IMR-90 (cell line): ENCODE measurements around the gene IL16. TPM values are rescaled to one million over a fixed set of nuclear protein-coding genes. Genes with fewer than 3 reads are reported as not detected.

Experiments used
- ATAC-seq: fragments of 200-7000 bp; cut with Tn5 transposase; 2 replicates; pipeline ENCODE4 v1.9.1; 2020; ENCODE audit warnings: low read depth, mild to moderate bottlenecking, moderate library complexity
- BruUV-seq: library from RNA; stranded (reverse); fragments of 400-500 nt; replicated peaks from 2 replicates; lab custom pipeline; 2021; lab: Mats Ljungman, UMichigan
- CTCF ChIA-PET: fragments of 300-600 bp; formaldehyde crosslinking; extraction: SDS; loops from one replicate; lab custom pipeline; 2021; ENCODE audit warnings: antibody characterized with exemption; lab: Yijun Ruan, JAX
- POLR2A ChIA-PET: fragments of 300-600 bp; sonication (Branson Sonifier 250); formaldehyde crosslinking; loops from one replicate; lab custom pipeline; 2022; ENCODE audit warnings: antibody characterized with exemption; ENCODE audit not compliant: unreplicated experiment; lab: Charles Lee
- DNase-seq: peaks from one replicate; pipeline ENCODE4 v3.0.0; 2013
- H2AFZ ChIP-seq: replicated peaks from 2 replicates; pipeline ENCODE3; 2013; ENCODE audit warnings: low read length, mild to moderate bottlenecking; ENCODE audit not compliant: poor library complexity
- H2AK5ac ChIP-seq: 2 replicates; pipeline ENCODE4 v1.6.1; 2013; ENCODE audit warnings: low read depth, low read length, inconsistent platforms
- H2AK9ac ChIP-seq: replicated peaks from 2 replicates; pipeline ENCODE3; 2013; ENCODE audit warnings: mild to moderate bottlenecking, low read depth, low read length, moderate library complexity; ENCODE audit not compliant: poor library complexity
- H2BK120ac ChIP-seq: 2 replicates; pipeline ENCODE4 v1.6.1; 2013; ENCODE audit warnings: low read depth, low read length, inconsistent platforms
- H2BK15ac ChIP-seq: 3 replicates; pipeline ENCODE4 v1.6.1; 2013; ENCODE audit warnings: low read depth, low read length, inconsistent platforms
- H2BK20ac ChIP-seq: 2 replicates; pipeline ENCODE4 v1.6.1; 2013; ENCODE audit warnings: low read depth, mild to moderate bottlenecking, inconsistent platforms, low read length, moderate library complexity
- H2BK5ac ChIP-seq: 2 replicates; pipeline ENCODE4 v1.6.1; 2013; ENCODE audit warnings: mild to moderate bottlenecking, low read depth, low read length, inconsistent platforms; ENCODE audit not compliant: poor library complexity, severe bottlenecking
- H3K14ac ChIP-seq: replicated peaks from 2 replicates; pipeline ENCODE4 v1.6.1; 2013; ENCODE audit warnings: low read depth, low read length, inconsistent platforms
- H3K18ac ChIP-seq: 2 replicates; pipeline ENCODE4 v1.6.1; 2013; ENCODE audit warnings: low read depth, low read length, control low read depth
- H3K23ac ChIP-seq: 2 replicates; pipeline ENCODE4 v1.6.1; 2013; ENCODE audit warnings: low read depth, low read length, inconsistent platforms
- H3K27ac ChIP-seq: 2 replicates; pipeline ENCODE4 v1.5.1; 2013; ENCODE audit warnings: mild to moderate bottlenecking, control low read depth, low read length; ENCODE audit not compliant: insufficient read depth
- H3K27me3 ChIP-seq: 2 replicates; pipeline ENCODE4 v1.6.1; 2013; ENCODE audit warnings: low read length; ENCODE audit not compliant: control insufficient read depth, insufficient read depth
- H3K36me3 ChIP-seq: 2 replicates; pipeline ENCODE4 v1.6.1; 2013; ENCODE audit warnings: low read length, mixed read lengths; ENCODE audit not compliant: control insufficient read depth, insufficient read depth
- H3K4ac ChIP-seq: 2 replicates; pipeline ENCODE4 v1.6.1; 2013; ENCODE audit warnings: low read depth, low read length, inconsistent platforms
- H3K4me1 ChIP-seq: 2 replicates; pipeline ENCODE4 v1.6.1; 2013; ENCODE audit warnings: low read length, mixed read lengths; ENCODE audit not compliant: control insufficient read depth, insufficient read depth
- H3K4me2 ChIP-seq: 2 replicates; pipeline ENCODE4 v1.6.1; 2013; ENCODE audit warnings: low read depth, mild to moderate bottlenecking, control low read depth, low read length, moderate library complexity
- H3K4me3 ChIP-seq: 2 replicates; pipeline ENCODE4 v1.5.1; 2013; ENCODE audit warnings: low read depth, mild to moderate bottlenecking, control low read depth, low read length, moderate library complexity; ENCODE audit not compliant: insufficient read depth
- H3K56ac ChIP-seq: 2 replicates; pipeline ENCODE4 v1.6.1; 2013; ENCODE audit warnings: low read length, inconsistent platforms; ENCODE audit not compliant: insufficient read depth; ENCODE audit errors: extremely low read depth
- H3K79me1 ChIP-seq, 2 experiments: 2 replicates each; pipeline ENCODE4 v1.6.1; 2013; ENCODE audit warnings: low read length in 2 of 2, inconsistent platforms in 1 of 2, low read depth in 1 of 2
- H3K9ac ChIP-seq: 2 replicates; pipeline ENCODE4 v1.6.1; 2013; ENCODE audit warnings: low read depth, low read length, control low read depth
- H3K9me1 ChIP-seq: 2 replicates; pipeline ENCODE4 v1.6.1; 2013; ENCODE audit warnings: low read length, inconsistent platforms; ENCODE audit not compliant: insufficient read depth
- H3K9me3 ChIP-seq: 2 replicates; pipeline ENCODE4 v1.6.1; 2013; ENCODE audit warnings: low read length; ENCODE audit not compliant: control insufficient read depth, insufficient read depth
- H4K20me1 ChIP-seq: 2 replicates; pipeline ENCODE4 v1.6.1; 2013; ENCODE audit warnings: low read length, inconsistent platforms; ENCODE audit not compliant: insufficient read depth
- H4K5ac ChIP-seq: 2 replicates; pipeline ENCODE4 v1.6.1; 2013; ENCODE audit warnings: mild to moderate bottlenecking, low read depth, low read length, control low read depth
- H4K8ac ChIP-seq, 2 experiments: 2 replicates each; pipeline ENCODE4 v1.6.1; 2013; ENCODE audit warnings: low read depth in 2 of 2, low read length in 2 of 2, control low read depth in 1 of 2, inconsistent platforms in 1 of 2
- H4K91ac ChIP-seq: 2 replicates; pipeline ENCODE4 v1.6.1; 2013; ENCODE audit warnings: low read depth, low read length, inconsistent platforms; ENCODE audit not compliant: insufficient read depth
- BHLHE40 ChIP-seq: fragments of 150-350 bp; IDR thresholded peaks from 2 replicates; pipeline ENCODE4 v1.6.1; 2016; ENCODE audit warnings: mild to moderate bottlenecking, low read depth, low read length
- CEBPB ChIP-seq: IDR thresholded peaks from 2 replicates; pipeline ENCODE4 v1.6.1; 2012; ENCODE audit warnings: low read depth, low read length, improper control_type of control experiment
- CHD1 ChIP-seq: IDR thresholded peaks from 2 replicates; pipeline ENCODE4 v1.6.1; 2012; ENCODE audit warnings: low read depth, low read length, improper control_type of control experiment
- ELK1 ChIP-seq: fragments of 150-350 bp; IDR thresholded peaks from 2 replicates; pipeline ENCODE4 v1.6.1; 2016; ENCODE audit warnings: low read depth, mild to moderate bottlenecking, low read length, moderate library complexity, borderline replicate concordance
- FOS ChIP-seq: fragments of 150-350 bp; IDR thresholded peaks from 2 replicates; pipeline ENCODE4 v1.6.1; 2016; ENCODE audit warnings: low read depth, low read length
- MXI1 ChIP-seq: IDR thresholded peaks from 2 replicates; pipeline ENCODE4 v1.6.1; 2012; ENCODE audit warnings: low read depth, mild to moderate bottlenecking, low read length, moderate library complexity, borderline replicate concordance
- NFE2L2 ChIP-seq: fragments of 150-350 bp; IDR thresholded peaks from 2 replicates; pipeline ENCODE4 v1.6.1; 2016; ENCODE audit warnings: low read depth, mild to moderate bottlenecking, low read length
- POLR2A ChIP-seq: IDR thresholded peaks from 2 replicates; pipeline ENCODE4 v1.6.1; 2012; ENCODE audit warnings: mild to moderate bottlenecking, low read depth, low read length
- WGBS, 2 experiments: methylation state at CpG; one replicate each; pipeline versions ENCODE4 v1.1.5 to v1.1.7; 2013; ENCODE audit warnings: missing lambda C conversion rate in 2 of 2; ENCODE audit not compliant: insufficient read length in 1 of 2; ENCODE audit errors: extremely low coverage in 2 of 2; 5-methylcytosine and 5-hydroxymethylcytosine counted together
- dilution Hi-C: fragments of 300-500 bp; cut with HindIII; formaldehyde crosslinking; loops from one replicate; pipeline ENCODE4 v1.14.3; 2018; ENCODE audit warnings: low sequenced_read_pairs; ENCODE audit not compliant: unreplicated experiment
- in situ Hi-C: fragments of 300-500 bp; cut with MboI; formaldehyde crosslinking; loops from 3 replicates; pipeline ENCODE4 v1.14.3; 2019; ENCODE audit warnings: low sequenced_read_pairs, inconsistent platforms, mixed read lengths
- intact Hi-C: fragments of 100-400 bp; cut with micrococcal nuclease; formaldehyde crosslinking; loops from 2 replicates; pipeline ENCODE4 v1.10.0; 2022
- polyA plus RNA-seq, 3 experiments: library from polyadenylated mRNA; depleted of rRNA; stranded (reverse); fragments of >200 nt; gene quantifications; 2 replicates each; pipeline ENCODE4 v1.2.3, GENCODE V29; 2012; ENCODE audit warnings: low replicate concordance in 1 of 3
- total RNA-seq: library from RNA; depleted of rRNA; stranded (reverse); fragments of >200 nt; gene quantifications from 2 replicates; pipeline ENCODE4 v1.2.3, GENCODE V29; 2012
- TF ChIP-seq, protein P1 (sequence below): conservative IDR thresholded peaks from 2 replicates; pipeline ENCODE4 v1.5.1; 2012; ENCODE audit warnings: mild to moderate bottlenecking, low read depth, low read length, improper control_type of control experiment

IL16 gene
- total and polyA plus RNA-seq, 2 of the 4 experiments (the other 2 are of a cell fraction): 0.18 to 0.27 TPM

DNA sequence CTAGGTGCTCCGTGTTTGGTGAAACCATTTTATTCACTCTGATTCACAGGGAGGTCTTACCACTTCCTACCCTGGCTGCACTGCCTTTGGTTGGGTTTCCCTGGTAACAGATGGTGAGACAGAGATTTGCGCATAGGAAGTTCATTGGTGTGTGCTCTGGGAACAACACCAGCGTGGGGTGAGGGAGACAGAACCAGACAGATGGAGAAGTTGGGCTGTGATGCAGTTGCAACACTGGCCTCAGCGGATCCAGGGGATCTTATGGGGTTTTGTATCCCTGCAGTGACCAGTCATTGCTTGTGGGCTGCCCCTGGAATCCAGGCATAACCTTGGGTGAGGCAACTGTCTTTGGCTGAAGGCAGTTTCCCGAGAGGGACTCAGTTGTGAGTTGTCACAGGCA lies 12.5 kb upstream of the IL16 start:
- Histone ChIP-seq H3K4me3 (no peak overlapping the region), H3K36me3 (peaks cover 2% of the 10 kb centered on the region; the same call in 1 of the 2 replicates), H3K56ac (no peak overlapping the region), H4K20me1 (no peaks in the 10 kb centered on the region), H3K27me3 (no peaks in the 10 kb centered on the region), H3K18ac (peak overlapping the region; percentile 78), H2AK5ac (peak overlapping the region; percentile 21), H3K9me3 (no peaks in the 10 kb centered on the region), H4K8ac (peak overlapping the region; percentile 23 to 77; a peak in 3 of 4 replicates), H3K4me1 (peaks cover 24% of the 10 kb centered on the region), H3K4ac (peak overlapping the region; percentile 92), H3K27ac (peak overlapping the region; percentile 71; the same call in 1 of the 2 replicates), H3K9ac (no peak overlapping the region), H4K5ac (peak overlapping the region; percentile 69), H2AFZ (peak overlapping the region; percentile 4), H3K9me1 (peaks cover 9% of the 10 kb centered on the region; the same call in 1 of the 2 replicates), H4K91ac (peak overlapping the region; percentile 88), H2AK9ac (no peak overlapping the region), H3K23ac (peak overlapping the region; percentile 39; the same call in 1 of the 2 replicates), H2BK20ac (peak overlapping the region; percentile 87), H2BK120ac (peak overlapping the region; percentile 95), H3K79me1 (peaks cover 0 to 19% of the 10 kb centered on the region in 2 experiments; a peak in 2 of 4 replicates), H3K14ac (peak overlapping the region; percentile 85), H2BK5ac (no peak overlapping the region), H3K4me2 (peak overlapping the region; percentile 97; the same call in 1 of the 2 replicates), H2BK15ac (peak overlapping the region; percentile 63; the same call in 2 of the 3 replicates)
- dilution Hi-C loops: no loop called here
- WGBS, 2 experiments: 72% methylated on average over 3 of the region's 5 CpGs; no CpG with 5 or more reads in 1 of the 2 experiments
- ChIA-PET POLR2A (no interaction called here), CTCF (no interaction called here)
- BruUV-seq: no TSS peak
- intact Hi-C loops: no loop called here
- ATAC-seq (no peak), DNase-seq (peak; percentile 41)
- TF ChIP-seq BHLHE40 (no peak), FOS (no peak), POLR2A (no peak), NFE2L2 (no peak), MXI1 (no peak), CEBPB (peak; percentile 41; the same call in 1 of the 2 replicates), ELK1 (no peak), CHD1 (no peak)
- TF ChIP-seq, protein P1, sequence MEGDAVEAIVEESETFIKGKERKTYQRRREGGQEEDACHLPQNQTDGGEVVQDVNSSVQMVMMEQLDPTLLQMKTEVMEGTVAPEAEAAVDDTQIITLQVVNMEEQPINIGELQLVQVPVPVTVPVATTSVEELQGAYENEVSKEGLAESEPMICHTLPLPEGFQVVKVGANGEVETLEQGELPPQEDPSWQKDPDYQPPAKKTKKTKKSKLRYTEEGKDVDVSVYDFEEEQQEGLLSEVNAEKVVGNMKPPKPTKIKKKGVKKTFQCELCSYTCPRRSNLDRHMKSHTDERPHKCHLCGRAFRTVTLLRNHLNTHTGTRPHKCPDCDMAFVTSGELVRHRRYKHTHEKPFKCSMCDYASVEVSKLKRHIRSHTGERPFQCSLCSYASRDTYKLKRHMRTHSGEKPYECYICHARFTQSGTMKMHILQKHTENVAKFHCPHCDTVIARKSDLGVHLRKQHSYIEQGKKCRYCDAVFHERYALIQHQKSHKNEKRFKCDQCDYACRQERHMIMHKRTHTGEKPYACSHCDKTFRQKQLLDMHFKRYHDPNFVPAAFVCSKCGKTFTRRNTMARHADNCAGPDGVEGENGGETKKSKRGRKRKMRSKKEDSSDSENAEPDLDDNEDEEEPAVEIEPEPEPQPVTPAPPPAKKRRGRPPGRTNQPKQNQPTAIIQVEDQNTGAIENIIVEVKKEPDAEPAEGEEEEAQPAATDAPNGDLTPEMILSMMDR: no peak
- in situ Hi-C loops: no loop called here
